ENCODE results near the gene FAM217B. TPM values are rescaled to one million over a fixed set of nuclear protein-coding genes. Genes with fewer than 3 reads are reported as not detected.

Gene FAM217B
- total and polyA plus RNA-seq, 2 of the 8 experiments (the other 6 are each of a cell fraction or from before 2014, with no cell fraction given), result 5.4 to 28.5 TPM

DNA sequence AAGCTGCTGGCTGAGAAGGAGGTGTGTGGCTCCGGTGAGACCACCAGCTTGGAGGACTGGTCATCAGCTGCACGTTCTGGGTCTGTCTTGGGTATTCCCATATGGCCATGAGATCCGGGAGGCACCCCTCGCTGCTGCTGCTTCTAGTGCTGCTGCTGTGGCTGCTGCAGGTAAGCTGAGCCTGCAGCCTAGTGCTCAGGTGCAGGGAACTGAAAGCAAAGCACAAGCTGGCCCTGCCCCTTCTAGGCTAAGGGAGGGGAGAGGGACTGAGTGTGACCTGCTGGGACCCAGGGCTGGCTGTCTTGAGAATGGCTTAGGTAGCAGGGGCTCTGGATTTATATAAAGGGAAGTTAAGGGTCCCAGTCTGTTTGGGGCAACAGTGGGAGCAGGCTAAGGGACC lies 18.4 kb downstream of the FAM217B start (continued):
- TF ChIP-seq, protein P1, sequence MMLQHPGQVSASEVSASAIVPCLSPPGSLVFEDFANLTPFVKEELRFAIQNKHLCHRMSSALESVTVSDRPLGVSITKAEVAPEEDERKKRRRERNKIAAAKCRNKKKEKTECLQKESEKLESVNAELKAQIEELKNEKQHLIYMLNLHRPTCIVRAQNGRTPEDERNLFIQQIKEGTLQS (IDR thresholded peaks at IDR 0.05; ENCODE audit: insufficient read depth, low read depth, low read length), result no peak
- TF ChIP-seq RFX5 (IDR thresholded peaks at IDR 0.05; ENCODE audit: borderline replicate concordance, low read depth, low read length), result no peak
- TF ChIP-seq NANOG (IDR thresholded peaks at IDR 0.05; ENCODE audit: insufficient read depth, low read depth, low read length, poor library complexity, severe bottlenecking), result no peak

Data from H1 (cell line).